ENCODE measurements around the gene MYO7B.

- TF ChIP-seq CTCF (IDR thresholded peaks at IDR 0.05; ENCODE audit: low read depth, low read length) (no peak), EZH2phosphoT487 (IDR thresholded peaks at IDR 0.05; ENCODE audit: low read depth) (no peak)
Measured at GRCh38 chr2:127590386-127591190, 55.1 kb downstream of the MYO7B start.

Data from OCI-LY3 (cell line).